ENCODE measurements around the gene BCKDHB.

- TF ChIP-seq POLR2A (IDR thresholded peaks at IDR 0.05; ENCODE audit: low read depth, low read length) (no peak), POLR2AphosphoS5 (IDR thresholded peaks at IDR 0.05; ENCODE audit: low read depth, low read length) (no peak), TAF1 (IDR thresholded peaks at IDR 0.05; ENCODE audit: low read depth, low read length) (no peak), SPI1 (IDR thresholded peaks at IDR 0.05; ENCODE audit: low read depth, low read length) (no peak), PAX5 (IDR thresholded peaks at IDR 0.05; ENCODE audit: insufficient read depth, low read length, severe bottlenecking) (no peak), POU2F2 (IDR thresholded peaks at IDR 0.05; ENCODE audit: low read depth, low read length) (no peak)
These were observed 45.2 kb downstream of the BCKDHB start for GRCh38 chr6:80151635-80152034.
